ENCODE measurements around the gene RPL13A. TPM values are rescaled to one million over a fixed set of nuclear protein-coding genes. Genes with fewer than 3 reads are reported as not detected.
"Not testable (repeated sequence)": the region's sequence is repeated elsewhere in the genome, so short reads cannot be mapped to it uniquely, and the experiment has no call there.

RPL13A gene
- 1,000 to 10,000 TPM; 2,225 to 4,117 (median 3,221) TPM for total RNA-seq

DNA sequence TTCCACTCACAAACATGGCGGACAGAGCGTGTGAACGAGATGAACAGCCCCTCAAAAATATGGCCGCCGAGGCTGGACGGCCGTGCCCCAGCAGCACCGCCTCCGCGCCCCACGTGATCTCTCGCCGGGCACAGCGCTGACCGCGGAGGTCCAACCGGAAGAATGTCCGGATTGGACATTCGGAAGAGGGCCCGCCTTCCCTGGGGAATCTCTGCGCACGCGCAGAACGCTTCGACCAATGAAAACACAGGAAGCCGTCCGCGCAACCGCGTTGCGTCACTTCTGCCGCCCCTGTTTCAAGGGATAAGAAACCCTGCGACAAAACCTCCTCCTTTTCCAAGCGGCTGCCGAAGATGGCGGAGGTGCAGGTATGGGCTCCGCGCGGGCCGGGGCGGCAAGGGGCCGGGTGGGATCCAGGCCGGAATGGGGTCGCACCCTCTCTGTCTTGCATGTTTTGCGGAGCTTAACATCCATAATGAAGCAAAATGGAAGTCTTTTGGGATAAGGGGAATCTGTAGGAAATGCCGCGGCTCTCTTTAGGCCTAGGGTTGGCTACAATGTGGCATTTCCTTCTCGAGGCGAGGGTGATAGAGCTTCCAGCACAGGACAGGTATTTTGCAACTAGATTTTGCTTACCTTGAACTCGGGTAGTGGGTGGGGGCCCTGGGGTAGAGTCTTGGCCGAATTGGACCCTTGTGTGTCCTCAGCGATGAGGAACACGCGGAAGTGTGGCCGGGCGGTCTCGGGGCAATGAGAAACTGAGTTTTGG, at the start of gene RPL13A:
Gene RPL13A, plus strand, starts transcription at position 332 of the 769 bp plus-strand sequence. Its CDS starts 22 bp downstream, at position 354.
- Histone ChIP-seq H3K4me3 (peak within 1 kb of the TSS; percentile 83 to 97 (median 85)), H3K27ac (peak within 1 kb of the TSS; percentile 89 to 91), H3K4me1 (replicated peaks in 1 of 2) (peaks cover 12 to 13% of the 10 kb centered on the region in 2 donors)
- ATAC-seq (replicated peaks in 6 of 8), result peak; percentile 85 to 97 (median 95)
- in situ Hi-C loops (cut with MboI; ENCODE audit: low pct_unique_long_range_greater_than_20kb in 2 of 9, low sequenced_read_pairs in 9 of 9, unreplicated experiment in 9 of 9), result no loop called here
- 0 to 5% (median 0%) methylated on average over 2 to 34 of the region's 57 CpGs; no CpG with 5 or more reads in 2 of the 10 experiments for WGBS, 10 experiments

DNA sequence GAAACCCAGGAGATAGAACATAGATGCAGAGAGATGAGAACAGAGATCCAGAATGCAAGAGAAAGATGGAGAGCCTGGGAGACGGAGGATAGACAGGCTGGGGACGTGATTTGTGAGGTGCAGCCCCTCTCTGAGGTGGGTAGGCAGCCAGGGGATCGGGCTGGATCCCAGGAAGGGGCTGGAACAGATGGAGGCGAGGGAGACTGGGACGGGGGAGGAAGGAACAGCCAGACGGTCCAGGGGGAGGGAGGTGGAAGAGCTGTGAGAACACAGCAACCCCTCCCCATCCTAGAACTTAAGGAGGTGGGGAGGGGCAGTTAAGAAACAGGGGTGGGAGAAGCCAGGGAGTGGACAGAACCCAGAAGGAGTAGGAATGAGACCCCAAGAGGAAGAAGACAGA, 49.1 kb upstream of the RPL13A start:
- Histone ChIP-seq H3K4me3 (no peak overlapping the region), H3K4me1 (replicated peaks in 1 of 2) (peaks cover 20 to 26% of the 10 kb centered on the region in 2 donors), H3K27ac (no peak overlapping the region)
- ATAC-seq (replicated peaks in 6 of 8), result no peak
- in situ Hi-C loops (cut with MboI; ENCODE audit: low pct_unique_long_range_greater_than_20kb in 2 of 9, low sequenced_read_pairs in 9 of 9, unreplicated experiment in 9 of 9), result no loop called here
- 0% methylated on average over 1 of the region's 6 CpGs; no CpG with 5 or more reads in 7 of the 10 experiments for WGBS, 10 experiments

DNA sequence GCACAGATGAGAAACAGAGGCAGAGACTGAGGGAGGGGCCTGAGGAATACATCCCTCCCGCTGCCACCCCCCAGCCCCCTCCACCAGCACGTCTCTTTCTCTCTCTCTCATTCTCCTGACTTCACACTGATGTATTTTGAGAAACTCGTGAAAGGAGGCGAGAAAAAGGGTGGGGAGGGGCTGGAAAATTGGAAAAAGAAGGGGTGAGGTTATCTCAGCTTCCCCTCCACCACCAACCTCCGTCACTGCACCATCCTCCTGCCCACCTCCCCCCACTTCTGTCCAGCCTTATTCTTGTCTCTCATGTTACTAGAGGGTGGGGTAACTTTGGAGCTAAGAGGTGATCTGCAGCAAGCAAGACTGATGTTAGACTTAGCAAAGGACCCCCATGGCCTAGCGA, 47.6 kb upstream of the RPL13A start:
- no peak overlapping the region for H3K27ac ChIP-seq
- no peak overlapping the region for H3K4me3 ChIP-seq
- ATAC-seq (replicated peaks in 6 of 8), result no peak
- 40 to 60% methylated on average over 1 to 2 of the region's 6 CpGs; no CpG with 5 or more reads in 8 of the 10 experiments for WGBS, 10 experiments
- in situ Hi-C loops (cut with MboI; ENCODE audit: low pct_unique_long_range_greater_than_20kb in 2 of 9, low sequenced_read_pairs in 9 of 9, unreplicated experiment in 9 of 9), result loop anchor here in 2 of 9 experiments (10.0 kb wide), 1 partner anchor 45 kb away; no protein-coding TSS in a partner anchor
- H3K4me1 ChIP-seq (replicated peaks in 1 of 2), result peaks cover 20 to 26% of the 10 kb centered on the region in 2 donors

DNA sequence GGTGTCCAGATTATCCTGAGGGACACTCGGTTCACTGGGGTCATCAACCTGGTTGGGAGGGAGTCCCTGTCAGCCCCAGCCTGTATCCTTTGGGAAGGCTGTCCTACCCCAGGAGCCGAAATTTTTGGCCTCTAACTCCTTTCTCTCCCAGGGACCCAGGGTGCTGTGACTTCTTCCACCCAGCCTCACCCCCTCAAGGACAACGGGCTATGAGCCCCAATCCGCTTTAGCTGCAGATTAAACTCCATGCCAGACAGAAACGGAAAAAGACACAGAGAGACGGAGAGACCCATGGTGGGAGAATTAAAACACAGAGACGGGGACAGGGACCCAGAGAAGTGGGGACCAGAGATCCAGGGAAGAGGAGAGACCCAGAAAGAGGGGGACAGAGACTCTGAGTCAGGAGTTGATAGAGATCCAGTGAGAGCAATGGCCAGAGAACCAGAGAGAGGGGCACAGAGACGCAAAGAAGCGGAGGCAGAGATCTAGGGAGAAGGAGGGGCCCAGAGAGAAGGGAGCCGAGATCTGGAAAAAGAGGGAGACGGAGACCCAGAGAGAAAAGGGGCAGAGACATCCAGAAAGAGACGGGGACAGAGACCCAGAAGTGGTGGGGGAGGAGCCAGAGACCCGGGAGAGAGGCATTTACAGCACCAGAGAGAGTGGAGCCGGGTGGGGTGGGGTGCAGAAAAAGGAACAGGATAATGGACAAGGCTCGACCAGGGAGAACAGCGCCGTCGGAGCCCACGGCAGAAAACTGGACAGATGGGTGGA, 46.8 kb upstream of the RPL13A start:
- ATAC-seq (replicated peaks in 6 of 8), result no peak
- Histone ChIP-seq H3K27ac (no peak overlapping the region), H3K4me1 (replicated peaks in 1 of 2) (peaks cover 20 to 26% of the 10 kb centered on the region in 2 donors), H3K4me3 (peak overlapping the region in 3 of 5 donors; percentile 20 to 34 (median 25))
- WGBS, 10 experiments, result 0 to 56% (median 25%) methylated on average over 2 to 15 of the region's 19 CpGs; no CpG with 5 or more reads in 1 of the 10 experiments
- in situ Hi-C loops (cut with MboI; ENCODE audit: low pct_unique_long_range_greater_than_20kb in 2 of 9, low sequenced_read_pairs in 9 of 9, unreplicated experiment in 9 of 9), result loop anchor here in 2 of 9 experiments (10.0 kb wide), 1 partner anchor 46 kb away; no protein-coding TSS in a partner anchor

- WGBS, 10 experiments, result 0% methylated on average over 1 of the region's 56 CpGs; no CpG with 5 or more reads in 8 of the 10 experiments
- ATAC-seq (replicated peaks in 6 of 8), result peak in 2 of 8 experiments; percentile 3 to 4
- peaks cover 20 to 22% of the 10 kb centered on the region in 2 donors for H3K4me1 ChIP-seq (replicated peaks in 1 of 2)
- no peak within 1 kb of the TSS for H3K27ac ChIP-seq
- in situ Hi-C loops (cut with MboI; ENCODE audit: low pct_unique_long_range_greater_than_20kb in 2 of 9, low sequenced_read_pairs in 9 of 9, unreplicated experiment in 9 of 9), result loop anchor here in 2 of 9 experiments (10.0 kb wide), 1 partner anchor 47 kb away; no protein-coding TSS in a partner anchor
- peak within 1 kb of the TSS; percentile 21 to 40 (median 34) for H3K4me3 ChIP-seq
These were observed 46.0 kb upstream of the RPL13A start, which contains the start of gene SLC17A7 for GRCh38 chr19:49441210-49441959. SLC17A7 (minus strand) TSS chr19:49441527; CDS start chr19:49441379, 148 bp downstream.

DNA sequence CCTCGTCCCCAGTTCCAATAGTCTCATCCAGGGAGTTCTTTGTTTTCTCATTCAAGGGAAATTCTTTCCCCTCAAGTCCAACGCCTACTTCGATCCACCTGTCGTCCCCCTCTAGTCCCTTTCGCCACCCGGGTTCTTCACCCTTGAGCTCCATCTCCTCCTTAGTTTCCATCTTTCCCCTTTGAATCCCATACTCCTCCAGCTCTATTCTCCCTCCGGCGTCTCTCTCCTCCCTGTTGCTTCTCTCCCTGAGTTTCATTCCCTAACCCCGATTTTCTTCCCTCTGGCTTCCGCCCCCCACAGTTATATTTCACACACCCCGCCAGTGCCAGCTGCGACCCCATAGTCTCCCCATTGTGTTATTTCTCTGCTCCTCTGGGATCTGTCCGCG, 45.5 kb upstream of the RPL13A start:
- WGBS, 10 experiments, result 0 to 80% (median 7%) methylated on average over 1 to 7 of the region's 14 CpGs; no CpG with 5 or more reads in 4 of the 10 experiments
- Histone ChIP-seq H3K4me3 (peak overlapping the region in 2 of 5 donors; percentile 33 to 38), H3K27ac (no peak overlapping the region), H3K4me1 (replicated peaks in 1 of 2) (peaks cover 15 to 16% of the 10 kb centered on the region in 2 donors)
- no peak for ATAC-seq (replicated peaks in 6 of 8)
- in situ Hi-C loops (cut with MboI; ENCODE audit: low pct_unique_long_range_greater_than_20kb in 2 of 9, low sequenced_read_pairs in 9 of 9, unreplicated experiment in 9 of 9), result loop anchor here in 2 of 9 experiments (10.0 kb wide), 1 partner anchor 47 kb away; no protein-coding TSS in a partner anchor

DNA sequence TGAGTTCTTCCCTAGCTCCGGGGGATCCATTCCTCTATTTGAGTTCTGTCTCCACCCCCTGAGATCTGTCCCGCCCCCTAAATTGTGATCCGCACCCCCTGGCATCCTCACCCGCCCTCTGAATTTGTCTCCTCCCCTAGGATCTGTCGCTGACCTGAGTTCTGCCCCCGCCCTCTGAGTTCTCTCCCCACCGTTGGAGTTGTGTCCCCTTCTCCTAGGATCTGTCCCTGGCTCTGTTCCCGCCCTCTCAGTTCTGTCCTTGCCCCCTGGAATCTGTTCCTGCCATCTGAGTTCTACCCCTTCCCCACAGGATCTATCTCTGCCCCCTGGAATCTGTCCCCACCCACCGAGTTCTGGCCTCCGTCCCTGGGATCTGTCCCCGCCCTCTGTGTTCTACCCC, 45.1 kb upstream of the RPL13A start:
- peak overlapping the region in 4 of 5 donors; percentile 33 to 40 (median 36) for H3K4me3 ChIP-seq
- in situ Hi-C loops (cut with MboI; ENCODE audit: low pct_unique_long_range_greater_than_20kb in 2 of 9, low sequenced_read_pairs in 9 of 9, unreplicated experiment in 9 of 9), result loop anchor here in 2 of 9 experiments (10.0 kb wide), 1 partner anchor 48 kb away; no protein-coding TSS in a partner anchor
- no peak for ATAC-seq (replicated peaks in 6 of 8)
- H3K27ac ChIP-seq, result no peak overlapping the region
- WGBS, 10 experiments, result 0% methylated on average over 1 of the region's 11 CpGs; no CpG with 5 or more reads in 9 of the 10 experiments
- H3K4me1 ChIP-seq (replicated peaks in 1 of 2), result peaks cover 11 to 12% of the 10 kb centered on the region in 2 donors

DNA sequence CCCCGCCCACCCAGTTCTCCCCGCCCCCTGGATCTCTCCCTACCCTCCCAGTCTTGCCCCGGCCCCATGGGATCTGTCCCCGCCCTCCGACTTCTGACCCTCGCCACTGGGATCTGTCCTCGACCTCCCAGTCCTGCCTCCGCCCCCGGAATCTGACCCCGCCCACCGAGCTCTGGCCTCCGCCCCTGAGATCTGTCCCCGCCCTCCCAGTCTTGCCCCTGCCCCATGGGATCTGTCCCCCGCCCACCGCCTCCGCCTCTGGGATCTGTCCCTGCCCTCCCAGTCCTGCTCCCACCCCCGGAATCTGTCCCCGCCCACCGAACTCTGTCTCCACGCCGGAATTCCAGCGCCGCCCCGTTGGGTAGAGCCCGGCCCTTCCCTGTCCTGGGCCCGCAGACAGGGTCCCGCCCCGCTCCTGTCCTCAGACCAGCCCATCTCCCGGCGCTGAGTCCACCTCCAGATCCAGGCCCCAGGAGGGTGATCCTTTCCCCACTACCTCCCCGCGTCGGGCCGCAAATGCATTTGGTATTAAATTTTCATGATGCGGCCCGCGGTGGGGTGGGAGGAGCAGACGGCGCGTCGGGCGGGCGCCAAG, 44.5 kb upstream of the RPL13A start:
- in situ Hi-C loops (cut with MboI; ENCODE audit: low pct_unique_long_range_greater_than_20kb in 2 of 9, low sequenced_read_pairs in 9 of 9, unreplicated experiment in 9 of 9), result loop anchor here in 2 of 9 experiments (10.0 kb wide), 1 partner anchor 48 kb away; no protein-coding TSS in a partner anchor

DNA sequence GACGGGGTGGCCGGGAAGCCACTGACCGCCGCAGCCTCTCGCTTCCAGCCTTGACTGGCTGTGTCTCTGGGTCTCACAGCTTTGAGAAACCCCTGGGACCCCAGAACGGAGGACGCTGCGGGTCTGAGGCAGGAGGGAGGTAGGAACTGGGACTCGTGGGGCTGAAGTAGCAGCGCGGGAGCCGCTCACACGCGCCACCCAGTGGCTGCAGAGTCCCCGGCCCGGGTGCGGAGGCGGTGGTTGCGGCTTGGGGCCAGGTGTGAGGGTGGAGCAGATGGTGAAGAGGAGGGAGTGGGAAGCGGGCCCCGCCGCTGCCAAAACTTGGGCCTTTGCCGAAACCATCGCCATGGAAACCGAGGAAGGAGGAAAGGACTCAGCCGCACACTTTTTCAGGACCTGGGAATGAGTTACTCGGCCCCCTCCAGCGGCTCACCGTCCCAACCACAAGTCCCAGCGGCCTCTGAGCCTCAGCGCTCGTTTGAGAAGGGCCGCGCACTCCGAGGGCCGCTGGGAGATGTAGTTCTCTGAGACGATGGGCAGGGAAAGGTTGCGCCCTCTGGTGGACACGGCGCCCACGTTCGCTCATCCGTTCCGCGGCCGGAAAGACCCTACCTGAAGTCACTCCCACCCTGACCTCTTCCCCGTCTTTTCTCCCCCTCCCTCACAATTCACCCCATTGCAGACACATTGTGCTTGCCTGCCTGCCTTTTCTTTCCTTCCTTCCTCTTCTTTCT, 43.9 kb upstream of the RPL13A start:
- Histone ChIP-seq H3K27ac (peak overlapping the region in 1 of 2 donors; percentile 65), H3K4me1 (replicated peaks in 1 of 2) (peaks cover 10 to 12% of the 10 kb centered on the region in 2 donors), H3K4me3 (peak overlapping the region; percentile 32 to 40 (median 34))
- in situ Hi-C loops (cut with MboI; ENCODE audit: low pct_unique_long_range_greater_than_20kb in 2 of 9, low sequenced_read_pairs in 9 of 9, unreplicated experiment in 9 of 9), result loop anchor here in 2 of 9 experiments (10.0 kb wide), 1 partner anchor 49 kb away; no protein-coding TSS in a partner anchor
- peak; percentile 80 to 91 (median 86) for ATAC-seq (replicated peaks in 6 of 8)
- 0 to 4% (median 0%) methylated on average over 1 to 14 of the region's 47 CpGs; no CpG with 5 or more reads in 2 of the 10 experiments for WGBS, 10 experiments

More for the DNA sequence above, 44.5 kb upstream of the RPL13A start:
- 0% methylated on average over 2 of the region's 43 CpGs; no CpG with 5 or more reads in 9 of the 10 experiments for WGBS, 10 experiments
- peak overlapping the region; percentile 32 to 40 (median 34) for H3K4me3 ChIP-seq
- H3K27ac ChIP-seq, result peak overlapping the region in 1 of 2 donors; percentile 65
- H3K4me1 ChIP-seq (replicated peaks in 1 of 2), result peaks cover 10 to 12% of the 10 kb centered on the region in 2 donors
- peak; percentile 54 to 77 (median 72) for ATAC-seq (replicated peaks in 6 of 8)

DNA sequence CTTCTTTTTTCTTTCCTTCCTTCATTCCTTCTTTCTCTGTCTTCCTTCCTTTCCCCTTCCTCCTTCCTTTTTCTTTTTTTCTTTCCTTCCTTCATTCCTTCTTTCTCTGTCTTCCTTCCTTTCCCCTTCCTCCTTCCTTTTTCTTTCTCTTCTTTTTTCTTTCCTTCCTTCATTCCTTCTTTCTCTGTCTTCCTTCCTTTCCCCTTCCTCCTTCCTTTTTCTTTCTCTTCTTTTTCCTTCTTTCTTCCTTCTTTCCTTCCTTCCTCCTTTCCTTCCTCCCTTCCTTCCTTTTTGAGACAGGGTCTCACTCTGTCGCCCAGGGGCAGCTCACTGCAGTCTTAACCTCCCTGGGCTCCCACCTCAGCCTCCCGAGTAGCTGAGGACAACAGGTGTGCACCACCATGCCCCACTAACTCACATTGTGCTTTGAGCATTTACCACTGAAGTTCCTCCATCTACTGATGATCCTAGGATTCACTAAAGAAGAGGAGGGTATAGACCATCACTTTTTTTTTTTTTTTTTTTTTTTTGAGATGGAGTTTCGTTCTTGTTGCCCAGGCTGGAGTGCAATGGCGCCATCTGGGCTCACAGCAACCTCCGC, 43.2 kb upstream of the RPL13A start:
- peaks cover 10 to 12% of the 10 kb centered on the region in 2 donors for H3K4me1 ChIP-seq (replicated peaks in 1 of 2)
- in situ Hi-C loops (cut with MboI; ENCODE audit: low pct_unique_long_range_greater_than_20kb in 2 of 9, low sequenced_read_pairs in 9 of 9, unreplicated experiment in 9 of 9), result loop anchor here in 2 of 9 experiments (10.0 kb wide), 1 partner anchor 49 kb away; no protein-coding TSS in a partner anchor
- WGBS, 10 experiments, result 11 to 100% (median 60%) methylated on average over 1 to 5 of the region's 5 CpGs; no CpG with 5 or more reads in 1 of the 10 experiments
- not testable (repeated sequence) for H3K27ac ChIP-seq; H3K4me3 ChIP-seq; ATAC-seq (replicated peaks in 6 of 8)

Measured in motor neuron (in vitro differentiated cells).